HCT116 (cell line): Measurements from ENCODE around the gene PSG6.
"Not testable (repeated sequence)": the region's sequence is repeated elsewhere in the genome, so short reads cannot be mapped to it uniquely, and the experiment has no call there.

ENCODE experiments used
- EZH2 ChIP-seq: fragments of 200-600 bp; sonication (generic); IDR thresholded peaks from 2 replicates; pipeline ENCODE4 v1.6.1; 2017; ENCODE audit warnings: antibody characterized with exemption, mixed run types
- POLR2A ChIP-seq: IDR thresholded peaks from 2 replicates; pipeline ENCODE4 v1.7.0; 2011; ENCODE audit warnings: borderline replicate concordance; ENCODE audit not compliant: insufficient read depth, insufficient read length; ENCODE audit errors: extremely low read depth
- POLR2AphosphoS5 ChIP-seq: IDR thresholded peaks from 2 replicates; pipeline ENCODE4 v1.6.1; 2011; ENCODE audit warnings: mild to moderate bottlenecking, low read depth, low read length, moderate library complexity
- SIN3A ChIP-seq: IDR thresholded peaks from 2 replicates; pipeline ENCODE4 v1.6.1; 2012; ENCODE audit warnings: low read depth
- YY1 ChIP-seq: IDR thresholded peaks from 2 replicates; pipeline ENCODE4 v1.6.1; 2011; ENCODE audit warnings: low read length, low read depth, moderate library complexity, mild to moderate bottlenecking; ENCODE audit not compliant: insufficient replicate concordance; ENCODE audit errors: extremely low read depth
- TF ChIP-seq, protein P1 (sequence below), 3 experiments: fragments of 200-600 bp in 1 of 3; sonication (generic) in 1 of 3; IDR thresholded peaks in 2 of 3; conservative IDR thresholded peaks in 1 of 3; 2 replicates each; pipeline ENCODE4 v1.5.1; 2012 to 2017; ENCODE audit warnings: low read depth in 2 of 3, low read length in 2 of 3, antibody characterized with exemption in 1 of 3, borderline replicate concordance in 1 of 3, control low read depth in 1 of 3, mild to moderate bottlenecking in 1 of 3, mixed read lengths in 1 of 3, mixed run types in 1 of 3, moderate library complexity in 1 of 3; ENCODE audit not compliant: insufficient read depth in 1 of 3

GRCh38 chr19:42853231-42853630 is 64.5 kb downstream of the PSG6 start:
- TF ChIP-seq SIN3A, YY1, POLR2AphosphoS5, POLR2A, EZH2: not testable (repeated sequence)
- TF ChIP-seq, protein P1, sequence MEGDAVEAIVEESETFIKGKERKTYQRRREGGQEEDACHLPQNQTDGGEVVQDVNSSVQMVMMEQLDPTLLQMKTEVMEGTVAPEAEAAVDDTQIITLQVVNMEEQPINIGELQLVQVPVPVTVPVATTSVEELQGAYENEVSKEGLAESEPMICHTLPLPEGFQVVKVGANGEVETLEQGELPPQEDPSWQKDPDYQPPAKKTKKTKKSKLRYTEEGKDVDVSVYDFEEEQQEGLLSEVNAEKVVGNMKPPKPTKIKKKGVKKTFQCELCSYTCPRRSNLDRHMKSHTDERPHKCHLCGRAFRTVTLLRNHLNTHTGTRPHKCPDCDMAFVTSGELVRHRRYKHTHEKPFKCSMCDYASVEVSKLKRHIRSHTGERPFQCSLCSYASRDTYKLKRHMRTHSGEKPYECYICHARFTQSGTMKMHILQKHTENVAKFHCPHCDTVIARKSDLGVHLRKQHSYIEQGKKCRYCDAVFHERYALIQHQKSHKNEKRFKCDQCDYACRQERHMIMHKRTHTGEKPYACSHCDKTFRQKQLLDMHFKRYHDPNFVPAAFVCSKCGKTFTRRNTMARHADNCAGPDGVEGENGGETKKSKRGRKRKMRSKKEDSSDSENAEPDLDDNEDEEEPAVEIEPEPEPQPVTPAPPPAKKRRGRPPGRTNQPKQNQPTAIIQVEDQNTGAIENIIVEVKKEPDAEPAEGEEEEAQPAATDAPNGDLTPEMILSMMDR (IDR thresholded peaks at IDR 0.05 in 2 of 3, conservative IDR thresholded peaks at IDR 0.05 in 1 of 3; ENCODE audit: borderline replicate concordance in 1 of 3, insufficient read depth in 1 of 3, low read depth in 2 of 3, low read length in 2 of 3) = not testable (repeated sequence)
